ENCODE measurements around the gene CDHR3.

GRCh38 chr7:106076537-106076936, 113.5 kb downstream of the CDHR3 start:
- TF ChIP-seq CTCF (IDR thresholded peaks at IDR 0.05) (no peak), POLR2A (IDR thresholded peaks at IDR 0.05) (no peak)

Data from prostate gland (tissue), 2 donors.